Limb (tissue), 2 donors: ENCODE data around the gene ARID1B.

Source experiments
- DNase-seq, 2 donors: peaks; one replicate each; pipeline ENCODE4 v3.0.0-alpha.2; 2016; ENCODE audit errors: extremely low spot score in 2 of 2

ARID1B gene

GRCh38 chr6:156773935-156774852 is 3.0 kb upstream of the ARID1B start:
- DNase-seq: no peak

DNA sequence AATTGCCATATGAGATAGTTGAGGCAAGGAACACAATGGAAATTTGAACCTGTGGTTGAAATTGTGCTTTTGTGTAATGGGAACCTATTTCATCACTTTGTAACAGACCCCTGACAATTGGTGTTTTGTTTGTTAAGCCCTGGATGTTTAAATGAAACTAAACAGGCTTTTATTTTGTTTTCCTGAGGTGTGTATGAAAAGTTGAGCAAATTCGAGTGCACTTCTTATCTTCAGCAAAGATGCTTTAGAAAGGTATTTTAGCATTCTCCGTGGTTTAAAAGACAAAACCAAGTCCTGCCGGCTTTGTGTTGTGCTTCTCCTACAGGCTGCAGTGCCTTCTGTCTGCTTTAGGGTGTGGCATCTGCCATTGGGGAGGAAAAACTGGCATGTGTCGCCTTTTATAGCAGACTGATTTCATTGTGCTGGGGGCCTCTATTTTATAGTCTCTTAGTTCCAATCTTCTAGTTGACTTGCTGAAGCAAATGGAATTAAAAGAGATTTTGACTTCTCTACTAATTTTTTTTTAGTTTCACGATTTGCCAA is 2.2 kb upstream of the ARID1B start:
- DNase-seq: peak in 1 of 2 donors; percentile 27

DNA sequence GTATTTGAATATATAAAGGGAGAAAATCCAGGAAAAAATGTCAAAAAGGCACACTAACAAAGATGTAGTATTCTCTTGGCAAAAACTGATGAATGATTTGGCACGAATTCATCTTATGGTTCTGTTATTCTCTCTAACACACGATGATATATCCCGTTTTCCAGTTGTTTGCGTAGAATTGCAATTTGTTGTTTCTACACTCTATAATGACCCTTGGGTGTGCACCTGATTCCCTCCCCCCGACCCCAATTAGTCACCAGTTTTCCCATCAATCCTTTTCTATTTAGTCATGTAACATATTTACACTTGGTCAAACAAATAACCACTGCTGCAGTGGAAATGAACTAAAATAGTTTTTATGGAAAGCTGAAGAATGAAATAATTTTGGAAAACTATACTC is 1.5 kb upstream of the ARID1B start:
- DNase-seq: no peak

DNA sequence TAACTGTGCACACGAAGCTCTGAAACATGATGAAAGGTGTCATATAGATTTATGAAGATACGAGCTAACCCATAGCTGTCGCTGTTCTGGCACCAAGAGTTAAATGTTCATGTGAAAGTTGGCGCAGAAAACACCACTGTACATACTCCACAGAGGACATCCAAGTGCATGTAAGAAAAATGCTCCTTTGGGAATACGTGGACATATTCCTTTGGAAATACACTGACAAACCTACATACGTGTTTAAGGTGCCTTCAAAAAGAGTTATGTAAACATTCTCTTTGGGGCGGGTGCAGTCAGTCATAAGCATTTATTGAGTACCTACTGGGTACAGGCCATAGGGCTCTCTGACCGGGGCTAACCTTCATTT is 723 bp upstream of the ARID1B start:
- DNase-seq: peak in 1 of 2 donors; percentile 29

DNA sequence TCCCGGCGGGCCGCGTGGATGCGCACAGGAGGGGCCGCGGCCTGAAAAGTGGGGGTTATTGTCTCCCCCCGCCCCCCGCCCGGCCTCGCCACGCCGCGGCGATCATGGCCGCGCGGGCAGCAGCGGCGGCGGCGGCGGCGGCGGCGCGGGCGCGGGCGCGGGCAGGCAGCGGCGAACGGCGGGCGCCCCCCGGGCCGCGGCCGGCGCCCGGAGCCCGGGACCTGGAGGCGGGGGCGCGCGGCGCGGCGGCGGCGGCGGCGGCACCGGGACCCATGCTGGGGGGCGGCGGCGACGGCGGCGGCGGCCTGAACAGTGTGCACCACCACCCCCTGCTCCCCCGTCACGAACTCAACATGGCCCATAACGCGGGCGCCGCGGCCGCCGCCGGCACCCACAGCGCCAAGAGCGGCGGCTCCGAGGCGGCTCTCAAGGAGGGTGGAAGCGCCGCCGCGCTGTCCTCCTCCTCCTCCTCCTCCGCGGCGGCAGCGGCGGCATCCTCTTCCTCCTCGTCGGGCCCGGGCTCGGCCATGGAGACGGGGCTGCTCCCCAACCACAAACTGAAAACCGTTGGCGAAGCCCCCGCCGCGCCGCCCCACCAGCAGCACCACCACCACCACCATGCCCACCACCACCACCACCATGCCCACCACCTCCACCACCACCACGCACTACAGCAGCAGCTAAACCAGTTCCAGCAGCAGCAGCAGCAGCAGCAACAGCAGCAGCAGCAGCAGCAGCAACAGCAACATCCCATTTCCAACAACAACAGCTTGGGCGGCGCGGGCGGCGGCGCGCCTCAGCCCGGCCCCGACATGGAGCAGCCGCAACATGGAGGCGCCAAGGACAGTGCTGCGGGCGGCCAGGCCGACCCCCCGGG is 637 bp downstream of the ARID1B start:
- DNase-seq: peak in 1 of 2 donors; percentile 79

DNA sequence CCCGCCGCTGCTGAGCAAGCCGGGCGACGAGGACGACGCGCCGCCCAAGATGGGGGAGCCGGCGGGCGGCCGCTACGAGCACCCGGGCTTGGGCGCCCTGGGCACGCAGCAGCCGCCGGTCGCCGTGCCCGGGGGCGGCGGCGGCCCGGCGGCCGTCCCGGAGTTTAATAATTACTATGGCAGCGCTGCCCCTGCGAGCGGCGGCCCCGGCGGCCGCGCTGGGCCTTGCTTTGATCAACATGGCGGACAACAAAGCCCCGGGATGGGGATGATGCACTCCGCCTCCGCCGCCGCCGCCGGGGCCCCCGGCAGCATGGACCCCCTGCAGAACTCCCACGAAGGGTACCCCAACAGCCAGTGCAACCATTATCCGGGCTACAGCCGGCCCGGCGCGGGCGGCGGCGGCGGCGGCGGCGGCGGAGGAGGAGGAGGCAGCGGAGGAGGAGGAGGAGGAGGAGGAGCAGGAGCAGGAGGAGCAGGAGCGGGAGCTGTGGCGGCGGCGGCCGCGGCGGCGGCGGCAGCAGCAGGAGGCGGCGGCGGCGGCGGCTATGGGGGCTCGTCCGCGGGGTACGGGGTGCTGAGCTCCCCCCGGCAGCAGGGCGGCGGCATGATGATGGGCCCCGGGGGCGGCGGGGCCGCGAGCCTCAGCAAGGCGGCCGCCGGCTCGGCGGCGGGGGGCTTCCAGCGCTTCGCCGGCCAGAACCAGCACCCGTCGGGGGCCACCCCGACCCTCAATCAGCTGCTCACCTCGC is 1.5 kb downstream of the ARID1B start:
- peak; percentile 34 to 82 for DNase-seq

- peak in 1 of 2 donors; percentile 71 for DNase-seq
Measured at GRCh38 chr6:156779206-156780094, 2.3 kb downstream of the ARID1B start.

- DNase-seq: peak; percentile 45 to 81
Measured at GRCh38 chr6:156780102-156780641, 3.0 kb downstream of the ARID1B start.

- DNase-seq: no peak
Measured at GRCh38 chr6:156780962-156781853, 4.0 kb downstream of the ARID1B start.

GRCh38 chr6:156781861-156782631 is 4.9 kb downstream of the ARID1B start:
- no peak for DNase-seq

DNA sequence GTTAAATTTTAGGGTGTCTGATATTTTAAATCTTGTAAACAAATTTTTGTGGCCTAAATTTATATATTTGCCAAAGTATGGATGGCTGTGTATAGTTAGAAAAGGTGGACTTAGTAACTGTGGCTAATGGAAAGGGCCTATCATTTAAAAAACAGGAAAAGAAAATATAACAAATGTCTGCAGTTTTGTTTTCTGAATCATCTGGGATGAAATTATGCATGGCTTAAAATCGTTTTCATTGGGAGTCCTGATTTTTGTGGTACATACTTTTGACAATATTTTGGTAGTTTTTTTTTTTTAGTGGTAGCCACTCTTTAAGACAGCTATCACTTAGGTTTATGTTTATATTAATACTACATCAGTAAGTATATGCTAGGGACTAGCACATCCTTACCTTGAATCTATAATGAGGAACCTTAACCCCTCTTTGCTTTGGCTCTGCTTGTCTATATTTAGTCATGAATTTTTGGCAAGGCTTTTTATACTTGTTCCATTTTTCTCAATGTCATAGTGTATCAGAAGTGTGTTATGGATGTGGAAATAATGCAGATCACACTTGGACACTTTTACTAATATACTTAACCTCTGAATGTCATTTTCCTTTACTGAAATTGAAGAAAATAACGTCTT is 5.6 kb downstream of the ARID1B start:
- DNase-seq: no peak

DNA sequence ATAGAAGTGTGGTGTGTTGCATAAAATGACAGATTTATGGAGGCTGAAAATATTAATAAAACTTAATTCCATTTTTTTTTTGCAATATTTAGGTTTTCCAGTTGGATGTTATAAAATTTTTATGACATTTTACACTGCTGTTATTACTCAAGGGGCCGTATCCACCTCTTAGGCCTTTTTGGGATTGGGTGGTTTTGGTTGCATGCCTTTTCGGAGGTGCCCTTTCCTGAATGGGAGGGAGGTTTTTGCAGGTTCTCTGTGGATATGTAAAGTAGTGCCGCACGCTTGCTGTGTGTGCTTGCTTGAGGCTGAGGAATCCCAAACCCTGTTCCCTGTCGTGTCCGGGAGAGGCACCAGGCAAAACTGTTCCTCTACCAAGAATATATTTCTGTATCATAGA is 6.8 kb downstream of the ARID1B start:
- DNase-seq: no peak

DNA sequence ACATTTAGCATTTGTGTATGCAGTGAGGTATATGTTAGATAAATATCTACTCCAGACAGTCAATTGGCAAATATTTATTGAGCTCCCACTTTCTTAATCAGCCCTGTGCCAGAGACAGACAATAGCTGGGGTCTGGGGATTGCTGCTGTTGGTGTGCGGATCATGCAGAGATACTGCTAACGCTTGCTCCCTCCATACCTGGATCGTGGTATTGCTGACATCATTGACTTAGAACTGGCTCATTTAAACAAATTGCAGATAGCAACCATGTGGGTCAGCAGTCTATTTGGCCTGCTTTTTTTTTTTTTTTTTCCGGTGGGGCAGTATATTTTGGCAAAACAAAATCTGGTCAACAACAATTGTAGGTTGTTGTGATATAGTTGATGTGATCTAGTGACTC is 9.5 kb downstream of the ARID1B start:
- no peak for DNase-seq

DNA sequence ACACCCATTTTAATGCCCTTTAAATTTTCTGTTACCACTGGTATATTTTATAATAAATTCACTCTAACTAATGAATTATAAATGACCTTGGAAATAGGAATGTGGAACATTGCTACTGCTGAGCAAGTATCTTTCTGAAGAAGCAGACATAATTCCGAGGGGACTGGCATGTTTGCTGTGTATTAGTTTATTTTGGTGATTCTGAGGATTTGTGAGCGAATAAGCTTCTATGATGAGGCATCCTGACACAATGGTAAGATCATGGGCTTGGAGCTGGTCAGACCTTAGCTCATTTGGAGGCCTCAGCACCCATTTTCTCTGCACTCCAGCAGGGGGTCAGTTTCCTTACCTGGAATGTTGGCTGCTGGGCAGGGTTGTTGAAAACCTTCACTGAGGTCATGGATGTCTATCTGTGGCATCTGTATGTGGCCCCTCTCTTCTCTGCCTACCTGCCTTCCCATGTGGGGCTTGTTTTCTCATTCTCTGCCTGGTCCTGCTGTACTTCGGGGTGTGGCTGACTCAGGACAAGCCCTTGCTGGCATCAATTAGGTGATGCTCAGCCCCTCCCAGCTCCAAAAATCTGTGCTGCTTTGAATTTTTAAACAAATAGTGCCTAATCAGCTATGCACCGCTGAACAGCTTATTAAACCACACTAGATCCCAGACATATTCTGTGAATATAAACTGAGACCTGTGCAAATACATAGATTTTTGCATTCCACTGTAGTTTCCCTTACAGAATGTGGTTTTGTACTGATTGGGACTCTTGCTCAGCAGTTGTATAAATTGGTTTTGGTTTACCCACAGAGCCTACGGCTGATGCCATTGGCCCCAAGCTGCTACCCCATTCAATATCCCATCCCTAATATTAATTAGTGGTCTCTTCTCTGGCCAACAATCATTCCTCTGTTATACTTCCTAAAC is 10.7 kb downstream of the ARID1B start:
- no peak for DNase-seq

GRCh38 chr6:156789081-156789943 is 12.1 kb downstream of the ARID1B start:
- no peak for DNase-seq
